ENCODE data around the gene AUTS2. TPM values are rescaled to one million over a fixed set of nuclear protein-coding genes. Genes with fewer than 3 reads are reported as not detected.
A peak's percentile ranks its signal among the peaks of the same experiment; 100 is the strongest.

AUTS2 gene
- total RNA-seq, 1 experiment from 2014 or later, result 4.6 TPM

- DNase-seq (ENCODE audit: low read depth), result no peak
These were observed 1081.4 kb downstream of the AUTS2 start for GRCh38 chr7:70679661-70680060.

- no peak for DNase-seq (ENCODE audit: low read depth)
These were observed 1082.0 kb downstream of the AUTS2 start for GRCh38 chr7:70680306-70680705.

GRCh38 chr7:70680743-70681468 lies 1082.6 kb downstream of the AUTS2 start:
- DNase-seq (ENCODE audit: low read depth), result no peak

GRCh38 chr7:70681469-70682350 lies 1083.4 kb downstream of the AUTS2 start:
- DNase-seq (ENCODE audit: low read depth), result no peak

- no peak for DNase-seq (ENCODE audit: low read depth)
These were observed 1085.9 kb downstream of the AUTS2 start for GRCh38 chr7:70684173-70684572.

- peak; percentile 71 for DNase-seq (ENCODE audit: low read depth)
These were observed 1095.0 kb downstream of the AUTS2 start for GRCh38 chr7:70693321-70693685.

- peak; percentile 66 for DNase-seq (ENCODE audit: low read depth)
These were observed 1095.6 kb downstream of the AUTS2 start for GRCh38 chr7:70693686-70694433.

GRCh38 chr7:70694434-70694970 lies 1096.2 kb downstream of the AUTS2 start:
- peak; percentile 49 for DNase-seq (ENCODE audit: low read depth)

GRCh38 chr7:70694971-70695794 lies 1096.9 kb downstream of the AUTS2 start:
- DNase-seq (ENCODE audit: low read depth), result peak; percentile 27

GRCh38 chr7:70695795-70696083 lies 1097.5 kb downstream of the AUTS2 start:
- DNase-seq (ENCODE audit: low read depth), result peak; percentile 31

- peak; percentile 15 for DNase-seq (ENCODE audit: low read depth)
These were observed 1098.0 kb downstream of the AUTS2 start for GRCh38 chr7:70696201-70696754.

- peak; percentile 70 for DNase-seq (ENCODE audit: low read depth)
These were observed 1100.1 kb downstream of the AUTS2 start for GRCh38 chr7:70698219-70698832.

- no peak for DNase-seq (ENCODE audit: low read depth)
These were observed 1101.0 kb downstream of the AUTS2 start for GRCh38 chr7:70699271-70699670.

- DNase-seq (ENCODE audit: low read depth), result no peak
These were observed 1102.0 kb downstream of the AUTS2 start for GRCh38 chr7:70700055-70700940.

GRCh38 chr7:70700941-70701425 lies 1102.7 kb downstream of the AUTS2 start:
- DNase-seq (ENCODE audit: low read depth), result no peak

GRCh38 chr7:70701477-70701876 lies 1103.2 kb downstream of the AUTS2 start:
- DNase-seq (ENCODE audit: low read depth), result no peak

- no peak for DNase-seq (ENCODE audit: low read depth)
These were observed 1103.7 kb downstream of the AUTS2 start for GRCh38 chr7:70701991-70702390.

- DNase-seq (ENCODE audit: low read depth), result no peak
These were observed 1105.5 kb downstream of the AUTS2 start for GRCh38 chr7:70703785-70704184.

GRCh38 chr7:70704831-70705346 lies 1106.6 kb downstream of the AUTS2 start:
- DNase-seq (ENCODE audit: low read depth), result no peak

Measured in LHCN-M2 (cell line).